ENCODE data around the gene MZB1. TPM values are rescaled to one million over a fixed set of nuclear protein-coding genes. Genes with fewer than 3 reads are reported as not detected.

MZB1 gene
- total and polyA plus RNA-seq, 2 of the 8 experiments (the other 6 are each of a cell fraction or from before 2014, with no cell fraction given), result 0.39 to 0.47 TPM

DNA sequence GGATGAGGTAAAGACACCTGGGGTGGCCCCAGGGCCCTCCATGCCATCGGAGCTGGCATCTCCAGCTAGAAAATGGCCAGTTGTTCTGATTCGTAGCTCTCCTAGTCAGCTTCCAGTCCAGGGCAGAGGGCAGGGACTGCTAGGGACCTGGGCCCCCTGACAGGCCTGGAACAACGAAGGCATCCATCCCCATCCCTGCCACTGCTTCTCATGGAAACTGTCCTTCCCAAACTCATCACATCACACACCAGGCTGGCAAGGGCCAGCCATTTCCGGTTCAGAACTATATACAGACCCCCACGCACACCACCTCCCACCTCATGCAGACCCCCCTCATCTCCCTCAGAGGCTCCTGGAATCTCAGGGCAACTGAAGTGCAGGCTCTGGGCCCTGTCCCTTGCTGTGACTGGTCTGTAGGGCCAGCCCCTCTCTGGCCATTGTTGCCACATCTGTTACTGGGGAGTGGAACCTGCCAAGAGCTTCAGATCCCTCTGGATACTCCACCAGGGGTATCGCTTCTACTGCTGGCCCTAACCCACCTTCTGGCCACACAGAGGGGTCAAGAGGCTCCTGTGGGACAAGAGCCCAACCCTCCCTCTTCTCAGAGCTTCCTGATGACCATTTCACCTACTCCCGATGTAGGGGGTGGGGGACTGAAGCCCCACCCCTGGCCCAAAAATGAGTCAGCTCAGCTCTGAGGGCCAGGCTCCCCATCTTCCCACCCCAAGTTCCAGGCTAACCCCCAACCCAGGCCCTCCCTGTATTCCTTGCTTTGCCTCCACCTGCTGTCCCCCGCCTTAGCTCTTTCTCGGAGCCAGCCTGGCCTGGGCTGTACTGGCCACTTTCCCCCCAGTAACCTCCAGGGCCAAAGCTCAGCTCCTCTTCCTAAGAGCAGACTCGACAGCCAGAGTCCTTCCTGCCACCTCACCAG, 1.2 kb upstream of the MZB1 start:
- ChIA-PET CTCF (ENCODE audit: partially characterized antibody) (interaction anchor here (0.6 to 3.1 kb wide), 11 partner anchors 9 to 722 kb away, joined by 3 to 16 read pairs (median 3); partner anchors contain the start of genes PAIP2 and SPATA24), POLR2A (ENCODE audit: partially characterized antibody) (interaction anchor here (0.6 to 3.9 kb wide), 13 partner anchors 8 to 656 kb away, joined by 3 to 25 read pairs (median 4); partner anchors contain the start of genes DNAJC18, MATR3, PAIP2 and SPATA24)
- Histone ChIP-seq H3K27me3 (replicated peaks in 1 of 4; ENCODE audit: control insufficient read depth in 3 of 4, extremely low read depth in 1 of 4, insufficient read depth in 3 of 4, low read length in 3 of 4) (peaks cover 14 to 34% (median 28%) of the 10 kb centered on the region in 4 experiments; a peak in 6 of 7 replicates), H3K4me3 (ENCODE audit: extremely low read depth in 1 of 4, insufficient read depth in 2 of 4, low read depth in 3 of 4, low read length in 4 of 4) (no peak overlapping the region), H3K79me1 (ENCODE audit: low read depth, low read length) (no peaks in the 10 kb centered on the region; the same call in 1 of the 2 replicates), H4K20me1 (replicated peaks in 1 of 2; ENCODE audit: control insufficient read depth in 1 of 2, insufficient read depth in 2 of 2, low read length in 2 of 2) (peaks cover 0 to 3% of the 10 kb centered on the region in 2 experiments), H2BK5ac (ENCODE audit: low read depth, low read length) (no peak overlapping the region), H3K14ac (ENCODE audit: insufficient read length) (no peak overlapping the region), H2BK120ac (replicated peaks; ENCODE audit: low read depth, low read length) (no peak overlapping the region), H2BK20ac (ENCODE audit: low read length) (0 out of 2 replicates have a peak overlapping the region, but pooled peaks have one; percentile 3), H3K27ac (ENCODE audit: low read depth, low read length) (no peak overlapping the region), H3K4ac (replicated peaks; ENCODE audit: insufficient read length, low read depth, low read length) (no peak overlapping the region), H3K79me2 (ENCODE audit: control insufficient read depth in 1 of 2, insufficient read depth in 2 of 2, low read length in 2 of 2) (no peaks in the 10 kb centered on the region), H2AK5ac (ENCODE audit: low read depth, low read length) (peak overlapping the region; percentile 79; the same call in 1 of the 2 replicates), H4K5ac (ENCODE audit: insufficient read length, low read depth, low read length) (no peak overlapping the region), H3K4me1 (replicated peaks in 1 of 4; ENCODE audit: control insufficient read depth in 3 of 4, insufficient read depth in 4 of 4, low read length in 3 of 4) (peaks cover 3 to 41% (median 21%) of the 10 kb centered on the region in 4 experiments), H2BK15ac (ENCODE audit: low read length) (peak overlapping the region; percentile 72; the same call in 1 of the 2 replicates), H4K8ac (ENCODE audit: extremely low read depth, insufficient read depth, low read length) (no peak overlapping the region), H3K9me3 (ENCODE audit: insufficient read depth in 2 of 2, low read depth in 1 of 2, low read length in 1 of 2) (no peaks in the 10 kb centered on the region), H3K36me3 (ENCODE audit: control insufficient read depth in 2 of 4, insufficient read depth in 4 of 4, low read length in 3 of 4) (no peaks in the 10 kb centered on the region), H3K4me2 (ENCODE audit: insufficient read depth in 1 of 2, low read depth in 2 of 2, low read length in 2 of 2) (no peak overlapping the region), H3K18ac (ENCODE audit: extremely low read depth, low read length) (no peak overlapping the region), H3K9ac (replicated peaks in 1 of 4; ENCODE audit: extremely low read depth in 1 of 4, low read depth in 3 of 4, low read length in 3 of 4) (no peak overlapping the region), H3K23ac (ENCODE audit: insufficient read length) (no peak overlapping the region), H3K56ac (replicated peaks; ENCODE audit: insufficient read length, low read depth, low read length) (no peak overlapping the region), H3K23me2 (ENCODE audit: low read depth, low read length) (peaks cover 27% of the 10 kb centered on the region; the same call in 1 of the 2 replicates), H2BK12ac (ENCODE audit: low read depth, low read length) (0 out of 2 replicates have a peak overlapping the region, but pooled peaks have one; percentile 1), H4K91ac (replicated peaks; ENCODE audit: insufficient read length, low read length) (no peak overlapping the region), H2AFZ (ENCODE audit: low read length) (no peak overlapping the region)
- DNase-seq (ENCODE audit: low read depth in 1 of 2, low spot score in 2 of 2) (no peak), FAIRE-seq (no peak)
- TF ChIP-seq RBBP5 (IDR thresholded peaks at IDR 0.05; ENCODE audit: borderline replicate concordance, low read depth, low read length) (no peak), SP2 (IDR thresholded peaks at IDR 0.05; ENCODE audit: low read length) (no peak), BACH1 (IDR thresholded peaks at IDR 0.05; ENCODE audit: low read length) (no peak), SIRT6 (IDR thresholded peaks at IDR 0.05; ENCODE audit: low read length) (no peak)
- 87% methylated on average over 9 of the region's 10 CpGs; no CpG with 5 or more reads in 1 of the 2 experiments for WGBS, 2 experiments (ENCODE audit: extremely low coverage in 1 of 2, insufficient coverage in 1 of 2, insufficient read length in 1 of 2, insufficient replicate concordance in 2 of 2, low coverage in 1 of 2, low lambda C conversion rate in 2 of 2, missing lambda C conversion rate in 1 of 2)
